Colonic mucosa (tissue), 4 donors: ENCODE data around the gene TGFBR3L. TPM values are rescaled to one million over a fixed set of nuclear protein-coding genes. Genes with fewer than 3 reads are reported as not detected.

Source experiments
- DNase-seq: peaks from one replicate; pipeline ENCODE4 v3.0.0-alpha.2; 2020
- H3K27ac ChIP-seq: fragments of 200-600 bp; one replicate; pipeline ENCODE4 v1.8.0; 2021
- H3K27me3 ChIP-seq: fragments of 200-600 bp; one replicate; pipeline ENCODE4 v1.8.0; 2021
- H3K36me3 ChIP-seq: fragments of 200-600 bp; one replicate; pipeline ENCODE4 v1.8.0; 2021
- H3K4me1 ChIP-seq: fragments of 200-600 bp; one replicate; pipeline ENCODE4 v1.8.0; 2021; ENCODE audit warnings: mild to moderate bottlenecking
- H3K4me3 ChIP-seq: fragments of 200-600 bp; one replicate; pipeline ENCODE4 v1.8.0; 2021
- H3K9ac ChIP-seq, 2 donors: one replicate each; pipeline ENCODE4 v1.7.0; 2013; ENCODE audit warnings: control low read depth in 2 of 2, low read depth in 2 of 2, low read length in 2 of 2
- H3K9me3 ChIP-seq: fragments of 200-600 bp; one replicate; pipeline ENCODE4 v1.8.0; 2021
- CTCF ChIP-seq: fragments of 200-600 bp; IDR thresholded peaks from one replicate; pipeline ENCODE4 v1.8.0; 2022; ENCODE audit warnings: antibody characterized with exemption, mild to moderate bottlenecking
- intact Hi-C: fragments of 100-400 bp; cut with DNase I; formaldehyde crosslinking; loops from one replicate; pipeline ENCODE4 v1.14.1; 2022
- total RNA-seq, 2 donors: library from RNA; stranded (reverse); fragmentation: NEBNext Ultra II Directional in 1 of 2; extraction: Animal tissue kit (Norgen Biotek cat#: 25700) in 1 of 2; gene quantifications; one replicate each; pipeline ENCODE4 v1.2.1, GENCODE V29; 2021
- donor health status: healthy.
- donor health status: DM: no; HTN: no; CAD: no.
- donor health status: DM: no; HTN: no; CAD: no.

Gene TGFBR3L
- total RNA-seq, 2 donors from 2014 or later: not detected

DNA sequence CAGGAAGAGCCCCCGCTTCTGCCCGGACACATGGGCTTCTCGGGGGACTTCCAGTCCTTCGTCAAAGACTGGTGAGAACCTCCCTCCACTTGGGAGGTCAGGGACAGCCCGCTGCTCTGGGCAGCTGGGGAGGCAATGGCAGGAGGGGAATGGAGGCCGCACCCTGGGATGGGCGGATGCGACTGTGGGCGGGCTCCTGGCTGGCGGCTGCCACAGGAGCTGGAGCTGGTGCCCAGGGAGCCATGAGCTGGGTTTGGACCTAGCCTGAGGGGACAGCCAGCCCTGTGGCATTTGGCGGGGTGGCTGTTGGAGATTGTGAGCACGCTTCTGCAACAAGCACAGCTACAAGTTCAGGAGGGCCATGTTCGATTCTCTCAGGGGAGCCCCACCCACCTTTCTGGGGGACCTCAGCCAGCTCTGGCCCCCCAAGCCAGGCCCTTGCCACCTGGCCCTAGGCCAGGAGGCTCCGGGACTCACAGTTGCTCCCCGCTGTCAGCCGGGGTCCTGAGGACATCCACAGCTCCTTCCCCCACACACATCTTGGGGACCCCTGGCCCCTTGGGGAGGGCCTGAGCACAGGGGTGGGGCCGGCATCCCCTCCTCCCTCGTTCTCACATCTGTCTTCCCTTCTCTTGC, 3.0 kb upstream of the TGFBR3L start:
- no peak for DNase-seq
- H3K27ac ChIP-seq: no peak overlapping the region
- intact Hi-C loops: no loop called here

GRCh38 chr19:7912144-7912696, 2.4 kb upstream of the TGFBR3L start:
- Histone ChIP-seq H3K27ac (no peak overlapping the region), H3K27me3 (peaks cover 25% of the 10 kb centered on the region), H3K36me3 (peaks cover 8% of the 10 kb centered on the region), H3K4me3 (no peak overlapping the region), H3K9me3 (no peaks in the 10 kb centered on the region), H3K9ac (no peak overlapping the region), H3K4me1 (peaks cover 9% of the 10 kb centered on the region)
- no peak for DNase-seq
- no peak for TF ChIP-seq CTCF
- intact Hi-C loops: no loop called here

More for the DNA sequence above, 3.0 kb upstream of the TGFBR3L start:
- peaks cover 19% of the 10 kb centered on the region for H3K27me3 ChIP-seq
- no peak overlapping the region for H3K4me3 ChIP-seq
- no peaks in the 10 kb centered on the region for H3K9me3 ChIP-seq
- H3K9ac ChIP-seq: no peak overlapping the region
- peaks cover 9% of the 10 kb centered on the region for H3K4me1 ChIP-seq
- peaks cover 8% of the 10 kb centered on the region for H3K36me3 ChIP-seq
- no peak for TF ChIP-seq CTCF

DNA sequence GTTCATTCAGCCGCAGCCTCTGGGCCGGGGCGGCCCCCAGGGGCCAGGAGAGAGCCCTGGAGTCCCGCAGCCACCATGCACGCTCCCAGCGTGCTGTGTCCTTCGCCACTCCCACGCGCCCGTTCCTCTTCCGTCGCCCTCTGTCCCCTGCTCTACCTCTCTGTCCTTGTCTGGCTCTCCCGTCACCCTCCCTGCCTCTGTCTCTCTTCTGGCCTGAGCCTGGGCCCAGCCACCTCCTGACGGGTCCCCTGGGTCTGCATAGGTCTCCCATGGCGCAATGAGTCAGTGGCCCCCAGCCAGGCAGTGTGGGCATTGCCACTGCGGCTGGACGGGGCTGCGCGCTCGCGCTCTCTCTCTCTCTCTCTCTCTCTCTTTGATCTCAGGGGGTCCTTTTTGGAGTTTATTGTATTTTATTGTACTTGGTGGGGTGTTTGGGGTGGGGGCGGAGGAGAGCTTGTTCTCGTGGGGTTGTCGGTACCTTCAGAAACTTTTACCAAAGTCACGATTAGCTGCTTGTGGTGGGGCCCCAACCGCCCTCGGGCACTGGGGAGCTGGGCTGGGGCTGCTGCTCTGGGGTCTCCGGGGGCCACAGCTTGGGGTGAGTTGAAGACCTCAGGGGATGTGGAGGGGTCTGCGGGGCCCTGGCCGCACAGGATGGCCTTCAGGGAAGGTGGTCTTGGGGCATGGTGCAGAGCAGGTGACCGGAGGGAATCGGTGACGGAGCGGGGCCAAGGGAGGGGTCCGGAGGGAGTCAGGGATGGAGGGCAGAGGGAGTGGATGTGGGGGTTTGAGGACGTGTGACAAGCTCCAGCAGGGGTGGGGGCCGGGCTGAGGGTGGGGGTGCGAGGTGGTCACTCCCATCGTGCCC, 1.7 kb upstream of the TGFBR3L start:
- H3K9ac ChIP-seq: no peak overlapping the region
- no peak overlapping the region for H3K4me3 ChIP-seq
- H3K36me3 ChIP-seq: peaks cover 8% of the 10 kb centered on the region
- no peak overlapping the region for H3K27ac ChIP-seq
- no peak for TF ChIP-seq CTCF
- no peak for DNase-seq
- H3K4me1 ChIP-seq: peaks cover 9% of the 10 kb centered on the region
- peaks cover 32% of the 10 kb centered on the region for H3K27me3 ChIP-seq
- intact Hi-C loops: no loop called here
- no peaks in the 10 kb centered on the region for H3K9me3 ChIP-seq

- Histone ChIP-seq H3K36me3 (peaks cover 8% of the 10 kb centered on the region), H3K9ac (no peak overlapping the region), H3K27me3 (peaks cover 39% of the 10 kb centered on the region), H3K4me3 (no peak overlapping the region), H3K27ac (no peak overlapping the region), H3K9me3 (no peaks in the 10 kb centered on the region), H3K4me1 (peaks cover 9% of the 10 kb centered on the region)
- intact Hi-C loops: no loop called here
- no peak for TF ChIP-seq CTCF
- no peak for DNase-seq
Observed at GRCh38 chr19:7913652-7914051, 978 bp upstream of the TGFBR3L start.

GRCh38 chr19:7914099-7914498, 531 bp upstream of the TGFBR3L start:
- Histone ChIP-seq H3K4me1 (peaks cover 9% of the 10 kb centered on the region), H3K4me3 (no peak overlapping the region), H3K9me3 (no peaks in the 10 kb centered on the region), H3K27ac (no peak overlapping the region), H3K9ac (no peak overlapping the region), H3K27me3 (peaks cover 41% of the 10 kb centered on the region), H3K36me3 (peaks cover 8% of the 10 kb centered on the region)
- TF ChIP-seq CTCF: no peak
- DNase-seq: no peak
- intact Hi-C loops: no loop called here
